Stimulated activated CD8-positive, alpha-beta memory T cell treated with anti-CD3 and anti-CD28 coated beads, Interleukin-15, amount 100 ng/mL, for 1 hour (primary cell): ENCODE measurements around the gene PHF2.

Experiments
- DNase-seq: peaks from one replicate; pipeline ENCODE4 v3.0.0-alpha.2; 2020; ENCODE audit warnings: low read depth

PHF2 gene

GRCh38 chr9:93601063-93601462, 24.7 kb downstream of the PHF2 start:
- no peak for DNase-seq

DNA sequence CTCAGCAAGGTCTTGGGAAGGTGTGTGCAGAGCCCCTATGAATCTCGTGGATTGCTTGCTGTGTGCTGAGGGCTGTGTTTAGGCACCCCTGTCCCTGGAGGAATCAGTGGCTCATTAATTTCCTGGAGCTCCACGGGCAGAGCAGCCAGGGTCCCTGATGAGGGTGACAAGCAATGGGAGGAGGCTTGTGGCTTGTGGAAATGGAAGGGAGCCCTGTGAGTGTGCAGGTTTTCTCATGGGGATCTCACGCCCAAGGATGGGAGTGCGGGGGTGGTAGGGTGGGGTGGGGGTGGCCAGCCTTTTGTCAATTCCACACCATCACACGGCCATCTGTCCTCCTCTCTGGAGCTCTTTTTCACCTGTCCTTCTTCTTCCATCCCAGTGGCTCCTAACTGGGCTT, 25.3 kb downstream of the PHF2 start:
- no peak for DNase-seq

- DNase-seq: no peak
Observed at GRCh38 chr9:93603011-93603410, 26.6 kb downstream of the PHF2 start.

- DNase-seq: no peak
Observed at GRCh38 chr9:93603906-93604326, 27.5 kb downstream of the PHF2 start.

DNA sequence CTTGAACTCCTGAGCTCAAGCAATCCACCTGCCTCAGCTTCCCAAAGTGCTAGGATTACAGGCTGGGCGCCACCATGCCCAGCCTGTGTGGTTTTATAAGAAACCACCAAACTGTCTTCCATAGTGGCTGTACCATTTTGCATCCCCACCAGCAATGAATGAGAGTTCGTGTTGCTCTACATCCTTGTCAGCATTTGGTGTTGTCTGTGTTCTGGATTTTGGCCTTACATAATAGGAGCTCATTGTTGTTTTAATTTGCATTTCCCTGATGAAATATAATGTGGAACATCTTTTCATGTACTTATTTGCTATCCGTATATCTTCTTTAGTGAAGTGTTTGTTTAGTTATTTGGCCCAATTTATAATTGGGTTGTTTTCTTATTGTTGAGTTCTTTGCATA, 29.8 kb downstream of the PHF2 start:
- no peak for DNase-seq

DNA sequence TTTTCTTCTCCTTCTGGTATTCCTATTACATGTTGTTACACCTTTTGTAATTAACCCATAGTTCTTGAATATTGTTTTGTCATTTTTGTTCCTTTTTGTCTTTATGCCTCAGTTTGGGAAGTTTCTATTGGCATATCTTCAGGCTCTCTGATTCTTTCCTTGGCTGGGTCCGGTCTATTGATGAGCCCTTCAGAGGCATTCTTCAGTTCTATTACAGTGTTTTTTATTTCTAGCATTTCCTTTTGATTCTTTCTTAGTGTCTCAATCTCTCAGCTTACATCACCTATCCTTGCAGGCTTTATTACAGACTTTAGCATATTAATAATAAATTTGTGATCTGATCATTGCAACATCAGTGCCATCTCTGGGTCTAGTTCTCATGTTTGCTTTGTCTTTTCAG, 33.8 kb downstream of the PHF2 start:
- no peak for DNase-seq

DNA sequence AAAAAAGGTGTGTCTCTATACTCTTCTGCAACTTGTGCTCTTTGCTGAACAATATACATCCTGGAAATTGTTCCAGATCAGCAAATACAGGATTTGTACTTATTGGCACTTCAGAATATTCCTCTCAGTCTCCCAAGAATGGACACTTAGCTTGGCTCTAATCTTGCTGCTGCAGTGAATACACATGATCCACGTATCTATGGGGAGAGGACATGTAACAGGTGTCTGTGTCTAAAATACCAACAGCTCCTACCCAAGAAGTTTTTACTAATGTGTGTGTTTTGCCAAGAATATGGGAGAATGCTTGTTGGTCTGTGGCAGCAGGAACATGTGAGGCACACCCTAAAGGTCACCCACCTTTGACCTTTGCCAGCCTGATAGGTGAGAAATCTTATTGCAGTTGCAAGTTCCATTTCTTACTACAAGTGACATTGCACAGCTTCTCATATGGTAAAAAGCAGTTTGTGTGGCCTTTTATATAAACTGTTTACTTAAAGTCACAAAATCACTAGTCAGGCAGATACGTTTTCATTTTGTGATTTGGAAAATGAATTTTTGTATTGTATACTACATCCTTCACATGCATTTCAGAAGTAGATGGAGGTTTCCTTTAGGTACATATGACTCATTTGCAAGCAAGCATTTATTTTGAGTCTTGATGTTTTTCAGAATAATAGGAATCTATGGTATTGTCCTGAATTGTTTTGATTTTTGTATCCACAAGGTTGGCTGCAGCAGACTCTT, 35.8 kb downstream of the PHF2 start:
- DNase-seq: no peak

DNA sequence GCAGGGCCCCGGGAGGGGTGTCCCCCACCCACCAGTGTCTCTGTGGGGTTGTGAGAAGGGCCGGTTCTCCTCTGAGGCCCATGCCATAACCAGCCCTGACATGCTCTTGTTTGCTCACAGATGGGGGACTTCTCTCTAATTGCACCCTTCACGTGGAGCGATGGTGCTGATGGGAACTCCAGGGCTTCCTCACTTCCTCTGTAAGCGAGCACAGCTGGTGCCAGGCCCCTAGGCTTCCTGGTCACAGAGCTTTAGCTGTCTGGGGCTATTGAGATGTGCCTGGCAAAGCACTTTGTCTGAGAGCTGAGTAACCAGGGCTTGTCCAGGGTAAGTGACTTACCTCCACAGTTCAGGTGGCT, 36.4 kb downstream of the PHF2 start:
- no peak for DNase-seq

DNA sequence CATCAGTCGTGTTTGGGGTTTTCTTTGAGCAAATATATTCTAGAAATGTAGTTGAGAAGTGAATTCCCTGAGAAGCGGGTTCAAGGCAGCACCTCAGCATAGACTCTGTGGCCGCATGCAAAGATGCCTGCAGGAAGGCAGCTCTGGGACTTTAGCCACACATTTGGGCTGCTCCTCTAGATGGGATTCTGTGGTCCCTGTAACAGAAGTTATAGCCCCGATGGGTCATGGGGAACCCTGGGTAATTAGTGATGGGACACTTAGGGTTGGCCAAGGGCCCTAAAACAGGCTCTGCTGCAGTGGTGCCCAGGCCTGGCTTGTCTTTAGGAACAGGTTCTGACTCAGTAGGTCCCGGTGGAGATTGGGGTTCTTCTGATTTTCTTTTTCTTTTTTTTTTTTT, 36.8 kb downstream of the PHF2 start:
- DNase-seq: no peak

- DNase-seq: no peak
Observed at GRCh38 chr9:93613791-93614190, 37.4 kb downstream of the PHF2 start.

- DNase-seq: no peak
Observed at GRCh38 chr9:93614830-93615468, 38.6 kb downstream of the PHF2 start.

DNA sequence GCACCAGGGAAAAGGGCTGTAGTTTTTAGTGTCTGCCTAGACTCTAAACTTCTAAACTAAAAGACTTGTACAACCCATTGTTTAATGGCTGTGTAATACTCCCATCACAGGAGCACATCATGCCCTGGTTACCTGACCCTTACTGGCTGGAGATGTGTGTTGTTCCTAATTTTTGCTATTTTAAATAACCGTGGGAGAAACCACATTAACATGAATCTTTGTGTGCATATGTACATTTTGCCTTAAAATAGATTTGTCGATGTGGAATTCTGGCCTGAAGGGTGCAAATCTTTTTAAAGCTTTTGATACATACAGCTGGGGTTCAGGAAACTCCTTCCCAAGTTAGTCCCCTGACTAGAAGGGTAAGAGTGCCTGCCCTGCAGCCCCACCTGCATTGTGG, 39.7 kb downstream of the PHF2 start:
- no peak for DNase-seq

GRCh38 chr9:93617273-93617672, 40.9 kb downstream of the PHF2 start:
- DNase-seq: no peak

DNA sequence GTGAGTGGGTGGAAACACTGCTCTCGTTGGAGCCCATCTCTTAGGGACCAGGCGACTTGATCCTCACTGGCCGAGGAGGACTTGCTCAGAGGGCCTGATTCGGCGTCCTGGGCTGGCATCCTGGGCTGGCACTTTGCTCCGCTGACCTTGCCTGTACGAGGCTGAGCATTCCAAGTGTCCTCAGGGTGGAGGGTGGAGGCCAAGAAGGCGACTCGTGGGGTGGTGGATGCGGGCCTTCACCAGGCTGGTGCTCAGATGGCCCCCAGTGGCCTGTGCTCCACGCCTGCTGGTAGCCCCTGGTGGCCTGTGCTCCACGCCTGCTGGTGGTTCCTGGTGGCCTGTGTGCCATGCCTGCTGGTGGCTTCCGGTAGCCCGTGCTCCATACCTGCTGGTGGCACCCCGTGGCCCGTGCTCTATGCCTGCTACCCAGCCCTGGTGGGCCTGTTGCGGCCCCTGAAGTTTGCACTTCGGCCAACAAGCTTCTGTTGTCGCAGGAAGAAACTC, 42.9 kb downstream of the PHF2 start:
- DNase-seq: no peak

- no peak for DNase-seq
Observed at GRCh38 chr9:93620041-93620506, 43.7 kb downstream of the PHF2 start.

GRCh38 chr9:93620881-93621820, 44.8 kb downstream of the PHF2 start:
- no peak for DNase-seq

DNA sequence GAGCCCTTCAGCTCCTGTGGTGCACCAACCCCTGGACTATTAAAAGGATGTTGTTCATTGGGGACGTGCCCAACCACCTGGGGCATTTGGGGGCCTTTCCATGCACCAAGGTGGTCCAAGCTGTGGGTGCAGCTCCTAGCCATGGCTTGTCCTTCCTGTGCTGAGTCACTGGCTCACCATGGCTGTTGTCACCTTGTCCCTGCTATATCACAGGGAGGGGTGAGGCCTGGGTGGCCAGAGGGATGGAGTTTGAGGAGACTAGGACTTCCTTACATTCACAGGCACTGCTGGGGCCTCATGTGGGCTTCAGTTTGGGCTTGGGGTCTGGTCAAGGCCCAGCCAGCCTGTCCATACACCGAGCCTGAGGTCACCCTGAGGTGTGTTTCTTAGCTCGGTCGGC, 45.5 kb downstream of the PHF2 start:
- no peak for DNase-seq

- DNase-seq: no peak
Observed at GRCh38 chr9:93622691-93623090, 46.3 kb downstream of the PHF2 start.

DNA sequence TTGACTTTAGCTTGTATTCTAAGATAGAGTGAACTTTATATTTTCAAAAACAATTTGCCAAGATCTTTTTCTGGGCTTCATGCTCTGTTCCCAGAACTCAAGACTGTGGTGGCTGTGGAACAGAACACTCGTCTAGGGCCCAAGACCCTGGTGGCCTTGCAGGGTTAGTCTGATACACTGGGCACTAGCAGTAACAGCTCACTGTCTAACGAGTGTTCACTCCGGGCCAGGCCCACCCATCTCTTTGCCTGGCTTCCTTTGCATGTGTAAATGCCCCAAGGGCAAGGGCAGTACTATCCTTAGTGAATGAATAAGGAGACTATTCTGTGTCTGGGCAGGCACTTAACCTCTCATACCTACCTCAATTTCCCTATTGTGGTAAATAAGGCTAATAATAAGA, 47.4 kb downstream of the PHF2 start:
- DNase-seq: no peak

- no peak for DNase-seq
Observed at GRCh38 chr9:93624431-93624834, 48.0 kb downstream of the PHF2 start.

DNA sequence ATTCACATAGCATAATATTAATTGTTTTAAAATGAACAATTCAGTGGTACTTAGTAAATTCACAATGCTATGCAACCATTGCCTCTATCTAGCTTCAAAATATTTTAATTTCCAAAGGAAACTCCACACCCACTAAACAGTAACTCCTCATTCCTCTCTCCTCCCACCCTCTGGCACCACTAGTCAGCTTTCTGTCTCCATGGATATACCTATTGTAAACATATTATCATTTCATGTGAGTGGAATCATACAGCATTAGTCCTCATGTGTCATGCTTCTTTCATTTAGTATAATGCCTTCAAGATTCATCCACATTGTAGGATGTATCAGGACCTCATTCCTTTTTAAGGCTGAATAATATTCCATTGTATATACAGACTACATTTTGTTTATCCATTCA, 48.6 kb downstream of the PHF2 start:
- DNase-seq: no peak

GRCh38 chr9:93629920-93630319, 53.5 kb downstream of the PHF2 start:
- DNase-seq: no peak
